K562 (cell line): Measurements from ENCODE around the gene PPFIA1. TPM values are rescaled to one million over a fixed set of nuclear protein-coding genes. Genes with fewer than 3 reads are reported as not detected.

Experiments
- ATAC-seq: fragments of 200-7000 bp; cut with Tn5 transposase; 3 replicates; pipeline ENCODE4 v1.9.1; 2020; ENCODE audit warnings: moderate library complexity
- BruUV-seq: library from RNA; stranded (reverse); fragments of 400-500 nt; replicated peaks from 2 replicates; lab custom pipeline; 2021; lab: Mats Ljungman, UMichigan
- CTCF ChIA-PET: fragments of 300-600 bp; formaldehyde crosslinking; extraction: SDS; loops from one replicate; lab custom pipeline; 2021; ENCODE audit warnings: low intra/inter-chr PET ratio; lab: Yijun Ruan, JAX
- POLR2A ChIA-PET: fragments of 300-600, 350-650 bp; sonication (Branson Sonifier 250); formaldehyde crosslinking; extraction: SDS; loops from one replicate; lab custom pipeline; 2021; ENCODE audit warnings: antibody characterized with exemption, inconsistent platforms; lab: Yijun Ruan, JAX
- DNase-seq, 4 experiments: peaks; one replicate each; pipeline versions ENCODE4 v3.0.0 to v3.0.0-alpha.2; 2011 to 2018; ENCODE audit warnings: low spot score in 3 of 4, mixed read lengths in 3 of 4; ENCODE audit errors: extremely low read depth in 1 of 4
- FAIRE-seq: peaks from 2 replicates; lab custom pipeline; 2011; peaks lifted over from hg19 to GRCh38; lab: Jason Lieb, UNC
- H2AFZ ChIP-seq: 2 replicates; pipeline ENCODE4 v1.6.0; 2011; ENCODE audit warnings: low read depth, low read length, control low read depth, inconsistent platforms
- H3K27ac ChIP-seq: fragments of 200-600 bp; 3 replicates; pipeline ENCODE4 v1.8.0; 2011; ENCODE audit warnings: low read depth, mild to moderate bottlenecking, control low read depth, inconsistent platforms, low read length, moderate library complexity, mixed read lengths; ENCODE audit errors: extremely low read depth
- H3K27me3 ChIP-seq, 2 experiments: fragments of 300-600 bp in 1 of 2; 2 replicates in 1 of 2; 3 replicates in 1 of 2; pipeline versions ENCODE4 v1.6.0 to v1.8.0; 2011; ENCODE audit warnings: inconsistent platforms in 2 of 2, low read length in 2 of 2, mild to moderate bottlenecking in 1 of 2, mixed read lengths in 1 of 2, moderate library complexity in 1 of 2; ENCODE audit not compliant: control insufficient read depth in 2 of 2, insufficient read depth in 2 of 2
- H3K36me3 ChIP-seq: fragments of 300-600 bp; 3 replicates; pipeline ENCODE4 v1.8.0; 2011; ENCODE audit warnings: mild to moderate bottlenecking, low read length, inconsistent platforms; ENCODE audit not compliant: control insufficient read depth, insufficient read depth
- H3K4me1 ChIP-seq, 2 experiments: fragments of 200-600 bp in 1 of 2; replicated peaks in 1 of 2; 2 replicates in 1 of 2; 3 replicates in 1 of 2; pipeline versions ENCODE4 v1.5.1 to v1.8.0; 2011; ENCODE audit warnings: inconsistent platforms in 2 of 2, low read length in 2 of 2, mild to moderate bottlenecking in 1 of 2, mixed read lengths in 1 of 2, moderate library complexity in 1 of 2; ENCODE audit not compliant: control insufficient read depth in 2 of 2, insufficient read depth in 2 of 2
- H3K4me2 ChIP-seq: 2 replicates; pipeline ENCODE4 v1.6.1; 2011; ENCODE audit warnings: low read length, control low read depth, inconsistent platforms, mixed read lengths; ENCODE audit not compliant: insufficient read depth
- H3K4me3 ChIP-seq: fragments of 200-600 bp; sonication (generic), shearing (Covaris generic); 2 replicates; pipeline ENCODE4 v1.5.1; 2016; ENCODE audit warnings: control low read depth, inconsistent platforms
- H3K79me2 ChIP-seq: fragments of 200-600 bp; 3 replicates; pipeline ENCODE4 v1.8.0; 2011; ENCODE audit warnings: low read length, inconsistent platforms; ENCODE audit not compliant: control insufficient read depth, insufficient read depth
- H3K9ac ChIP-seq, 2 experiments: 2 replicates each; pipeline versions ENCODE4 v1.6.0 to v1.6.1; 2011; ENCODE audit warnings: low read depth in 2 of 2, low read length in 2 of 2, control low read depth in 1 of 2, inconsistent platforms in 1 of 2, mild to moderate bottlenecking in 1 of 2, mixed read lengths in 1 of 2; ENCODE audit not compliant: insufficient read depth in 1 of 2
- H3K9me1 ChIP-seq: one replicate; pipeline ENCODE4 v1.6.0; 2011; ENCODE audit warnings: inconsistent platforms, mild to moderate bottlenecking, low read length, moderate library complexity; ENCODE audit not compliant: control insufficient read depth, insufficient read depth
- H3K9me3 ChIP-seq: replicated peaks from 2 replicates; pipeline ENCODE4 v1.5.1; 2011; ENCODE audit warnings: low read depth, low read length, inconsistent platforms; ENCODE audit not compliant: control insufficient read depth, insufficient read depth
- H4K20me1 ChIP-seq: replicated peaks from 2 replicates; pipeline ENCODE4 v1.6.1; 2011; ENCODE audit warnings: low read length, inconsistent platforms, mixed read lengths; ENCODE audit not compliant: control insufficient read depth, insufficient read depth
- CBFA2T3 ChIP-seq: fragments of 450-650 bp; IDR thresholded peaks from 2 replicates; pipeline ENCODE4 v1.6.1; 2017
- ZNF140 ChIP-seq: fragments of 250-450 bp; sonication (Bioruptor Pico); IDR thresholded peaks from 2 replicates; pipeline ENCODE4 v1.8.0; 2021; ENCODE audit warnings: moderate library complexity, mild to moderate bottlenecking, inconsistent platforms
- ZNF695 ChIP-seq: fragments of 450-650 bp; formaldehyde crosslinking; IDR thresholded peaks from 2 replicates; pipeline ENCODE4 v1.4.0; 2020; ENCODE audit warnings: mild to moderate bottlenecking, moderate library complexity
- ZNF766 ChIP-seq: fragments of 200-800 bp; sonication (Bioruptor generic); conservative IDR thresholded peaks from 2 replicates; pipeline ENCODE4 v1.6.1; 2016; ENCODE audit warnings: missing genetic modification characterization, missing compliant biosample characterization
- WGBS: fragments of 100-300 bp; shearing (Covaris generic); methylation state at CpG from one replicate; pipeline ENCODE4 v1.1.6; 2016; ENCODE audit warnings: low coverage, mixed read lengths; ENCODE audit not compliant: insufficient coverage; ENCODE audit errors: missing lambda C conversion rate; 5-methylcytosine and 5-hydroxymethylcytosine counted together
- in situ Hi-C: fragments of 300-500 bp; cut with MboI; formaldehyde crosslinking; loops from 4 replicates; pipeline ENCODE4 v1.15.0; 2018; ENCODE audit warnings: inconsistent platforms, mixed read lengths
- intact Hi-C: fragments of 100-400 bp; cut with micrococcal nuclease; formaldehyde crosslinking; loops from 2 replicates; pipeline ENCODE4 v1.14.2; 2022
- polyA plus RNA-seq, 8 experiments: library from polyadenylated mRNA; depleted of rRNA in 4 of 8; stranded (reverse) in 5 of 8; unstranded in 3 of 8; fragments of >200 nt; fragmentation: Nextera tagmentation in 2 of 8; fragmentation: Illumina TruSeq in 1 of 8; extraction: Ambion mirVana in 2 of 8; extraction: Trizol in 1 of 8; gene quantifications; 2 replicates each; pipeline versions ENCODE4 v1.2.1 to v1.2.3, GENCODE V29; 2011 to 2014; ENCODE audit warnings: inconsistent platforms in 1 of 8, missing spikeins in 1 of 8
- total RNA-seq, 7 experiments: library from RNA; depleted of rRNA in 6 of 7; stranded (reverse); fragments of >200 nt in 6 of 7; fragmentation: Illumina TruSeq in 2 of 7; extraction: Trizol in 2 of 7; gene quantifications; 2 replicates each; pipeline versions ENCODE4 v1.2.1 to v1.2.3, GENCODE V29; 2011 to 2021; ENCODE audit warnings: low replicate concordance in 1 of 7
- TF ChIP-seq, protein P1 (sequence below): fragments of 250-450 bp; sonication (Bioruptor Pico); IDR thresholded peaks from 2 replicates; pipeline ENCODE4 v1.9.0; 2021; ENCODE audit warnings: mild to moderate bottlenecking, inconsistent platforms
- TF ChIP-seq, protein P2 (sequence below): fragments of 450-650 bp; formaldehyde crosslinking; IDR thresholded peaks from 2 replicates; pipeline ENCODE4 v1.4.0; 2020; ENCODE audit warnings: mild to moderate bottlenecking, moderate library complexity
- TF ChIP-seq, protein P3 (sequence below): sonication (generic); formaldehyde crosslinking; IDR thresholded peaks from 2 replicates; pipeline ENCODE4 v1.8.1; 2022; ENCODE audit warnings: missing genetic modification reagents

Gene PPFIA1
- total and polyA plus RNA-seq, 9 of the 15 experiments (the other 6 are each of a cell fraction or from before 2014, with no cell fraction given): 9.9 to 41.5 (median 28.5) TPM

DNA sequence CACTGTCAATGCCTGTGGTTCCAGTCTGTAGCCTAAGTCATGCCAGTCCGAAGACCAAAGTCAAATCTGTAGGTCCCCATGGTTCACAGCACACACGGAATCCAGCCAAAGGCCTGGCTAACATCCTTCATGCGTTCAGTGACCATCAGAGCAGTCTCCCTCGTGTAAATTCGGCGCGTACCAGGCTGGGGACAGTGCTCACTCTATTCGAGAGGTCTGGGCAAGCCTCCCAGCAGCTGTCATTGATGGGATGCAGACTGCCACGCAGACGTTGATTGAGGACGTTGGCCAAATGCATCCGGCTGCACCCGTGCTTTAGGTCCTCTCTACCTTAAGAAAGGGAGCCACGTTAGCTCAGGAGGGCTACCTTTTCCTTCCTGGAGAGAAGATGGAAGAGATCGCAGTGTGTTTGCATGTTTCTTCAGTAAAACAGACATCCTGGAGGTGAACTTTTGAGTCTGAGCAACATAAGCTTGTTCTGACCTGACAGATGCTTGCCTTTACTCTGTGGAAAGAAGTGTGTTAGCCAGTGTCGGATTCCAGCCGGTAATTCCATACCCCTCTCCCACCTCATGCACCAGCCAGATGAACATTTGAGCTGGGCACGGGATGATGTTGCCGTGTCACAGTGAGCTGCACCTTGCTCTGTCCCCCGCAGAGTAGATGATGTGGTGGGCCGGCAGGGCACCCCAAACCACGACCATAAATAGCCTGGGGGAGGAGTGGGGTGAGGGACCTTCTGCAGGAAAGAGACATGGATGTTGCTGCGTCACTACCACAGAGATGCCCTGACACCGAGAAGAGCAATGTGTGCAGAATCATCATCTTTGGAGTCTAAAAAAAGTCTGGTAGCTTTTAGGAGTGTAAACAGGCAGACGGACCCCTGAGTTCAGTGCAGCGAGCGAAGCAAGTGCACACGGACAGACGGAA, 140.1 kb downstream of the PPFIA1 start:
- intact Hi-C loops: no loop called here
- no peaks in the 10 kb centered on the region for H4K20me1 ChIP-seq
- TF ChIP-seq, protein P1, sequence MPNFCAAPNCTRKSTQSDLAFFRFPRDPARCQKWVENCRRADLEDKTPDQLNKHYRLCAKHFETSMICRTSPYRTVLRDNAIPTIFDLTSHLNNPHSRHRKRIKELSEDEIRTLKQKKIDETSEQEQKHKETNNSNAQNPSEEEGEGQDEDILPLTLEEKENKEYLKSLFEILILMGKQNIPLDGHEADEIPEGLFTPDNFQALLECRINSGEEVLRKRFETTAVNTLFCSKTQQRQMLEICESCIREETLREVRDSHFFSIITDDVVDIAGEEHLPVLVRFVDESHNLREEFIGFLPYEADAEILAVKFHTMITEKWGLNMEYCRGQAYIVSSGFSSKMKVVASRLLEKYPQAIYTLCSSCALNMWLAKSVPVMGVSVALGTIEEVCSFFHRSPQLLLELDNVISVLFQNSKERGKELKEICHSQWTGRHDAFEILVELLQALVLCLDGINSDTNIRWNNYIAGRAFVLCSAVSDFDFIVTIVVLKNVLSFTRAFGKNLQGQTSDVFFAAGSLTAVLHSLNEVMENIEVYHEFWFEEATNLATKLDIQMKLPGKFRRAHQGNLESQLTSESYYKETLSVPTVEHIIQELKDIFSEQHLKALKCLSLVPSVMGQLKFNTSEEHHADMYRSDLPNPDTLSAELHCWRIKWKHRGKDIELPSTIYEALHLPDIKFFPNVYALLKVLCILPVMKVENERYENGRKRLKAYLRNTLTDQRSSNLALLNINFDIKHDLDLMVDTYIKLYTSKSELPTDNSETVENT (CRISPR knock-in tag): no peak
- TF ChIP-seq ZNF766 (CRISPR knock-in tag) (no peak), ZNF140 (CRISPR knock-in tag) (no peak), ZNF695 (no peak), CBFA2T3 (no peak)
- TF ChIP-seq, protein P2, sequence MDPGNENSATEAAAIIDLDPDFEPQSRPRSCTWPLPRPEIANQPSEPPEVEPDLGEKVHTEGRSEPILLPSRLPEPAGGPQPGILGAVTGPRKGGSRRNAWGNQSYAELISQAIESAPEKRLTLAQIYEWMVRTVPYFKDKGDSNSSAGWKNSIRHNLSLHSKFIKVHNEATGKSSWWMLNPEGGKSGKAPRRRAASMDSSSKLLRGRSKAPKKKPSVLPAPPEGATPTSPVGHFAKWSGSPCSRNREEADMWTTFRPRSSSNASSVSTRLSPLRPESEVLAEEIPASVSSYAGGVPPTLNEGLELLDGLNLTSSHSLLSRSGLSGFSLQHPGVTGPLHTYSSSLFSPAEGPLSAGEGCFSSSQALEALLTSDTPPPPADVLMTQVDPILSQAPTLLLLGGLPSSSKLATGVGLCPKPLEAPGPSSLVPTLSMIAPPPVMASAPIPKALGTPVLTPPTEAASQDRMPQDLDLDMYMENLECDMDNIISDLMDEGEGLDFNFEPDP: no peak
- TF ChIP-seq, protein P3, sequence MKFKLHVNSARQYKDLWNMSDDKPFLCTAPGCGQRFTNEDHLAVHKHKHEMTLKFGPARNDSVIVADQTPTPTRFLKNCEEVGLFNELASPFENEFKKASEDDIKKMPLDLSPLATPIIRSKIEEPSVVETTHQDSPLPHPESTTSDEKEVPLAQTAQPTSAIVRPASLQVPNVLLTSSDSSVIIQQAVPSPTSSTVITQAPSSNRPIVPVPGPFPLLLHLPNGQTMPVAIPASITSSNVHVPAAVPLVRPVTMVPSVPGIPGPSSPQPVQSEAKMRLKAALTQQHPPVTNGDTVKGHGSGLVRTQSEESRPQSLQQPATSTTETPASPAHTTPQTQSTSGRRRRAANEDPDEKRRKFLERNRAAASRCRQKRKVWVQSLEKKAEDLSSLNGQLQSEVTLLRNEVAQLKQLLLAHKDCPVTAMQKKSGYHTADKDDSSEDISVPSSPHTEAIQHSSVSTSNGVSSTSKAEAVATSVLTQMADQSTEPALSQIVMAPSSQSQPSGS (CRISPR knock-in tag): no peak
- TF ChIP-seq, all 486 proteins: peak for 0
- Histone ChIP-seq H3K79me2 (no peaks in the 10 kb centered on the region), H3K4me1 (no peaks in the 10 kb centered on the region), H3K4me3 (no peak overlapping the region), H3K9me1 (peaks cover 4% of the 10 kb centered on the region), H3K4me2 (no peak overlapping the region), H3K9me3 (no peaks in the 10 kb centered on the region; the same call in 1 of the 2 replicates), H3K9ac (no peak overlapping the region), H3K27ac (no peak overlapping the region), H3K27me3 (no peaks in the 10 kb centered on the region), H2AFZ (no peak overlapping the region), H3K36me3 (peaks cover 96% of the 10 kb centered on the region)
- 94% methylated on average over 28 of the region's 29 CpGs for WGBS
- DNase-seq (no peak), FAIRE-seq (no peak), ATAC-seq (no peak)
- in situ Hi-C loops: no loop called here
- ChIA-PET CTCF (interaction anchor here (0.7 kb wide), 1 partner anchor 34 kb away, joined by 3 read pairs; no protein-coding TSS in a partner anchor), POLR2A (interaction anchor here (1.0 to 3.8 kb wide), 4 partner anchors 9 to 15 kb away, joined by 3 to 17 read pairs (median 7); partner anchors contain the start of gene CTTN)
- no TSS peak for BruUV-seq
